IMR-90 (cell line): ENCODE results near the gene WDR62. TPM values are rescaled to one million over a fixed set of nuclear protein-coding genes. Genes with fewer than 3 reads are reported as not detected.

Experiments
- ATAC-seq: fragments of 200-7000 bp; cut with Tn5 transposase; 2 replicates; pipeline ENCODE4 v1.9.1; 2020; ENCODE audit warnings: low read depth, mild to moderate bottlenecking, moderate library complexity
- BruUV-seq: library from RNA; stranded (reverse); fragments of 400-500 nt; replicated peaks from 2 replicates; lab custom pipeline; 2021; lab: Mats Ljungman, UMichigan
- CTCF ChIA-PET: fragments of 300-600 bp; formaldehyde crosslinking; extraction: SDS; loops from one replicate; lab custom pipeline; 2021; ENCODE audit warnings: antibody characterized with exemption; lab: Yijun Ruan, JAX
- POLR2A ChIA-PET: fragments of 300-600 bp; sonication (Branson Sonifier 250); formaldehyde crosslinking; loops from one replicate; lab custom pipeline; 2022; ENCODE audit warnings: antibody characterized with exemption; ENCODE audit not compliant: unreplicated experiment; lab: Charles Lee
- DNase-seq: peaks from one replicate; pipeline ENCODE4 v3.0.0; 2013
- H2AFZ ChIP-seq: replicated peaks from 2 replicates; pipeline ENCODE3; 2013; ENCODE audit warnings: low read length, mild to moderate bottlenecking; ENCODE audit not compliant: poor library complexity
- H2AK5ac ChIP-seq: 2 replicates; pipeline ENCODE4 v1.6.1; 2013; ENCODE audit warnings: low read depth, low read length, inconsistent platforms
- H2AK9ac ChIP-seq: replicated peaks from 2 replicates; pipeline ENCODE3; 2013; ENCODE audit warnings: mild to moderate bottlenecking, low read depth, low read length, moderate library complexity; ENCODE audit not compliant: poor library complexity
- H2BK120ac ChIP-seq: 2 replicates; pipeline ENCODE4 v1.6.1; 2013; ENCODE audit warnings: low read depth, low read length, inconsistent platforms
- H2BK15ac ChIP-seq: 3 replicates; pipeline ENCODE4 v1.6.1; 2013; ENCODE audit warnings: low read depth, low read length, inconsistent platforms
- H2BK20ac ChIP-seq: 2 replicates; pipeline ENCODE4 v1.6.1; 2013; ENCODE audit warnings: low read depth, mild to moderate bottlenecking, inconsistent platforms, low read length, moderate library complexity
- H2BK5ac ChIP-seq: 2 replicates; pipeline ENCODE4 v1.6.1; 2013; ENCODE audit warnings: mild to moderate bottlenecking, low read depth, low read length, inconsistent platforms; ENCODE audit not compliant: poor library complexity, severe bottlenecking
- H3K14ac ChIP-seq: replicated peaks from 2 replicates; pipeline ENCODE4 v1.6.1; 2013; ENCODE audit warnings: low read depth, low read length, inconsistent platforms
- H3K18ac ChIP-seq: 2 replicates; pipeline ENCODE4 v1.6.1; 2013; ENCODE audit warnings: low read depth, low read length, control low read depth
- H3K23ac ChIP-seq: 2 replicates; pipeline ENCODE4 v1.6.1; 2013; ENCODE audit warnings: low read depth, low read length, inconsistent platforms
- H3K27ac ChIP-seq: 2 replicates; pipeline ENCODE4 v1.5.1; 2013; ENCODE audit warnings: mild to moderate bottlenecking, control low read depth, low read length; ENCODE audit not compliant: insufficient read depth
- H3K27me3 ChIP-seq: 2 replicates; pipeline ENCODE4 v1.6.1; 2013; ENCODE audit warnings: low read length; ENCODE audit not compliant: control insufficient read depth, insufficient read depth
- H3K36me3 ChIP-seq: 2 replicates; pipeline ENCODE4 v1.6.1; 2013; ENCODE audit warnings: low read length, mixed read lengths; ENCODE audit not compliant: control insufficient read depth, insufficient read depth
- H3K4ac ChIP-seq: 2 replicates; pipeline ENCODE4 v1.6.1; 2013; ENCODE audit warnings: low read depth, low read length, inconsistent platforms
- H3K4me1 ChIP-seq: 2 replicates; pipeline ENCODE4 v1.6.1; 2013; ENCODE audit warnings: low read length, mixed read lengths; ENCODE audit not compliant: control insufficient read depth, insufficient read depth
- H3K4me2 ChIP-seq: 2 replicates; pipeline ENCODE4 v1.6.1; 2013; ENCODE audit warnings: low read depth, mild to moderate bottlenecking, control low read depth, low read length, moderate library complexity
- H3K4me3 ChIP-seq: 2 replicates; pipeline ENCODE4 v1.5.1; 2013; ENCODE audit warnings: low read depth, mild to moderate bottlenecking, control low read depth, low read length, moderate library complexity; ENCODE audit not compliant: insufficient read depth
- H3K56ac ChIP-seq: 2 replicates; pipeline ENCODE4 v1.6.1; 2013; ENCODE audit warnings: low read length, inconsistent platforms; ENCODE audit not compliant: insufficient read depth; ENCODE audit errors: extremely low read depth
- H3K79me1 ChIP-seq, 2 experiments: 2 replicates each; pipeline ENCODE4 v1.6.1; 2013; ENCODE audit warnings: low read length in 2 of 2, inconsistent platforms in 1 of 2, low read depth in 1 of 2
- H3K9ac ChIP-seq: 2 replicates; pipeline ENCODE4 v1.6.1; 2013; ENCODE audit warnings: low read depth, low read length, control low read depth
- H3K9me1 ChIP-seq: 2 replicates; pipeline ENCODE4 v1.6.1; 2013; ENCODE audit warnings: low read length, inconsistent platforms; ENCODE audit not compliant: insufficient read depth
- H3K9me3 ChIP-seq: 2 replicates; pipeline ENCODE4 v1.6.1; 2013; ENCODE audit warnings: low read length; ENCODE audit not compliant: control insufficient read depth, insufficient read depth
- H4K20me1 ChIP-seq: 2 replicates; pipeline ENCODE4 v1.6.1; 2013; ENCODE audit warnings: low read length, inconsistent platforms; ENCODE audit not compliant: insufficient read depth
- H4K5ac ChIP-seq: 2 replicates; pipeline ENCODE4 v1.6.1; 2013; ENCODE audit warnings: mild to moderate bottlenecking, low read depth, low read length, control low read depth
- H4K8ac ChIP-seq, 2 experiments: 2 replicates each; pipeline ENCODE4 v1.6.1; 2013; ENCODE audit warnings: low read depth in 2 of 2, low read length in 2 of 2, control low read depth in 1 of 2, inconsistent platforms in 1 of 2
- H4K91ac ChIP-seq: 2 replicates; pipeline ENCODE4 v1.6.1; 2013; ENCODE audit warnings: low read depth, low read length, inconsistent platforms; ENCODE audit not compliant: insufficient read depth
- CHD1 ChIP-seq: IDR thresholded peaks from 2 replicates; pipeline ENCODE4 v1.6.1; 2012; ENCODE audit warnings: low read depth, low read length, improper control_type of control experiment
- MAFK ChIP-seq: IDR thresholded peaks from 2 replicates; pipeline ENCODE4 v1.6.1; 2012; ENCODE audit warnings: low read depth, low read length, improper control_type of control experiment
- MAZ ChIP-seq: IDR thresholded peaks from 2 replicates; pipeline ENCODE4 v1.6.1; 2012; ENCODE audit warnings: low read depth, mild to moderate bottlenecking, low read length, improper control_type of control experiment, moderate library complexity, borderline replicate concordance
- NFE2L2 ChIP-seq: fragments of 150-350 bp; IDR thresholded peaks from 2 replicates; pipeline ENCODE4 v1.6.1; 2016; ENCODE audit warnings: low read depth, mild to moderate bottlenecking, low read length
- RAD21 ChIP-seq: IDR thresholded peaks from 2 replicates; pipeline ENCODE4 v1.6.1; 2012; ENCODE audit warnings: low read length, improper control_type of control experiment
- RCOR1 ChIP-seq: IDR thresholded peaks from 2 replicates; pipeline ENCODE4 v1.6.1; 2012; ENCODE audit warnings: mild to moderate bottlenecking, low read length, improper control_type of control experiment; ENCODE audit not compliant: insufficient replicate concordance
- RFX5 ChIP-seq: IDR thresholded peaks from 2 replicates; pipeline ENCODE4 v1.8.0; 2012; ENCODE audit warnings: low read depth, mild to moderate bottlenecking, low read length, moderate library complexity
- SMC3 ChIP-seq: fragments of 150-350 bp; IDR thresholded peaks from 2 replicates; pipeline ENCODE4 v1.6.1; 2016; ENCODE audit warnings: low read depth, mild to moderate bottlenecking, antibody characterized with exemption, low read length, moderate library complexity
- WGBS, 2 experiments: methylation state at CpG; one replicate each; pipeline versions ENCODE4 v1.1.5 to v1.1.7; 2013; ENCODE audit warnings: missing lambda C conversion rate in 2 of 2; ENCODE audit not compliant: insufficient read length in 1 of 2; ENCODE audit errors: extremely low coverage in 2 of 2; 5-methylcytosine and 5-hydroxymethylcytosine counted together
- dilution Hi-C: fragments of 300-500 bp; cut with HindIII; formaldehyde crosslinking; loops from one replicate; pipeline ENCODE4 v1.14.3; 2018; ENCODE audit warnings: low sequenced_read_pairs; ENCODE audit not compliant: unreplicated experiment
- in situ Hi-C: fragments of 300-500 bp; cut with MboI; formaldehyde crosslinking; loops from 3 replicates; pipeline ENCODE4 v1.14.3; 2019; ENCODE audit warnings: low sequenced_read_pairs, inconsistent platforms, mixed read lengths
- intact Hi-C: fragments of 100-400 bp; cut with micrococcal nuclease; formaldehyde crosslinking; loops from 2 replicates; pipeline ENCODE4 v1.10.0; 2022
- polyA plus RNA-seq, 3 experiments: library from polyadenylated mRNA; depleted of rRNA; stranded (reverse); fragments of >200 nt; gene quantifications; 2 replicates each; pipeline ENCODE4 v1.2.3, GENCODE V29; 2012; ENCODE audit warnings: low replicate concordance in 1 of 3
- total RNA-seq: library from RNA; depleted of rRNA; stranded (reverse); fragments of >200 nt; gene quantifications from 2 replicates; pipeline ENCODE4 v1.2.3, GENCODE V29; 2012
- TF ChIP-seq, protein P1 (sequence below): fragments of 150-350 bp; IDR thresholded peaks from 2 replicates; pipeline ENCODE4 v1.6.1; 2016; ENCODE audit warnings: low read depth, mild to moderate bottlenecking, low read length, moderate library complexity, borderline replicate concordance

The WDR62 gene
- total and polyA plus RNA-seq, 2 of the 4 experiments (the other 2 are of a cell fraction) = 4.5 to 7.0 TPM

DNA sequence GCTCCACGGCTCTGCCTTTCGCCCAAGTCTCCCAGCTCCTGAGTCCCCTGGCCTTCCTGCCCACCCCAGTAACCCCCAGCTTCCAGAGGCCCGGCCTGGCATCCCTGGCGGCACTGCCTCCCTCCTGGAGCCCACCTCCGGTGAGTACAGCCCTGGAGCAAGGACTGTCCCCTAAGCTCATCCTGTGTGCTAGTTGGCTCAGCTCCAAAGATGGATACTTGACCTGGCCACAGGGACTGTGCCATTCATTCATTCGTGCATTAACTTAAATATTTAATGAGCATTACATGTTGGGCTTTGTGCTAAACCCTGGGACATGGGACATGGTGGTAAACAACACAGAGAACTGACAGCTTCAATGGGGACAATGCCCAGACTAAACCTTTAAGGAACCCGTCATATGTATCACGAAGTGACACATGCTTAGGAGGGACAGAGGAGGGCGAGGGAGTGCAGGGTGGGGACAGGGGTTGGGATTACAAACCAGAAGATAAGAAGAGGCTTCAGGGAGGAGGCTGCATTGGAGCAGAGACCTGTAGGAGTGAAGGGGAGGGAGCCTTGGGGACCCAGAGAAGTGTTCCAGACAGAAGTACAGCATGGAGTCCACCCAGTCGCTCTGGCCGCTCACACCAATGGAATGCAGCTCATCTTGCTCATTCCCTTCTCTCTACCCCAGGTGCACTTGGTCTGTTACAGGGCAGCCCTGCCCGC is 49.3 kb downstream of the WDR62 start:
- no TSS peak for BruUV-seq
- intact Hi-C loops = no loop called here
- Histone ChIP-seq H2AK5ac (no peak overlapping the region), H2AK9ac (peak overlapping the region; percentile 40), H3K27me3 (no peaks in the 10 kb centered on the region), H4K20me1 (no peaks in the 10 kb centered on the region), H3K79me1 (peaks cover 0 to 3% of the 10 kb centered on the region in 2 experiments; a peak in 1 of 4 replicates), H3K4me3 (no peak overlapping the region), H3K56ac (no peak overlapping the region), H3K23ac (no peak overlapping the region), H3K18ac (no peak overlapping the region), H3K4me1 (no peaks in the 10 kb centered on the region), H3K9ac (no peak overlapping the region), H2BK20ac (no peak overlapping the region), H3K14ac (no peak overlapping the region), H2AFZ (peak overlapping the region; percentile 1), H3K9me1 (no peaks in the 10 kb centered on the region), H4K91ac (no peak overlapping the region), H2BK120ac (no peak overlapping the region), H3K4ac (no peak overlapping the region), H3K27ac (no peak overlapping the region), H4K5ac (no peak overlapping the region), H3K4me2 (no peak overlapping the region), H3K9me3 (no peaks in the 10 kb centered on the region), H3K36me3 (peaks cover 8% of the 10 kb centered on the region), H2BK15ac (no peak overlapping the region), H4K8ac (no peak overlapping the region), H2BK5ac (no peak overlapping the region)
- ATAC-seq (peak; percentile 28; the same call in 1 of the 2 replicates), DNase-seq (peak; percentile 30)
- dilution Hi-C loops = no loop called here
- ChIA-PET POLR2A (no interaction called here), CTCF (no interaction called here)
- in situ Hi-C loops = no loop called here
- WGBS, 2 experiments = 100% methylated on average over 1 of the region's 12 CpGs; no CpG with 5 or more reads in 1 of the 2 experiments
- TF ChIP-seq RFX5 = no peak
- TF ChIP-seq MAFK = no peak
- no peak for TF ChIP-seq SMC3
- TF ChIP-seq NFE2L2 = no peak
- no peak for TF ChIP-seq RAD21
- no peak for TF ChIP-seq MAZ
- TF ChIP-seq CHD1 = no peak
- TF ChIP-seq, protein P1, sequence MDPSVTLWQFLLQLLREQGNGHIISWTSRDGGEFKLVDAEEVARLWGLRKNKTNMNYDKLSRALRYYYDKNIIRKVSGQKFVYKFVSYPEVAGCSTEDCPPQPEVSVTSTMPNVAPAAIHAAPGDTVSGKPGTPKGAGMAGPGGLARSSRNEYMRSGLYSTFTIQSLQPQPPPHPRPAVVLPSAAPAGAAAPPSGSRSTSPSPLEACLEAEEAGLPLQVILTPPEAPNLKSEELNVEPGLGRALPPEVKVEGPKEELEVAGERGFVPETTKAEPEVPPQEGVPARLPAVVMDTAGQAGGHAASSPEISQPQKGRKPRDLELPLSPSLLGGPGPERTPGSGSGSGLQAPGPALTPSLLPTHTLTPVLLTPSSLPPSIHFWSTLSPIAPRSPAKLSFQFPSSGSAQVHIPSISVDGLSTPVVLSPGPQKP = no peak
- TF ChIP-seq RCOR1 = no peak
